Mesendoderm (in vitro differentiated cells): ENCODE measurements around the gene KCNS3.
"Not testable (repeated sequence)": the region's sequence is repeated elsewhere in the genome, so short reads cannot be mapped to it uniquely, and the experiment has no call there.

Experiments
- DNase-seq: peaks from one replicate; pipeline ENCODE4 v3.0.0; 2013
- H2AK5ac ChIP-seq: 2 replicates; pipeline ENCODE4 v1.6.1; 2013; ENCODE audit warnings: low read length, inconsistent platforms
- H2BK120ac ChIP-seq: 2 replicates; pipeline ENCODE4 v1.6.1; 2013; ENCODE audit warnings: low read depth, mild to moderate bottlenecking, low read length, moderate library complexity, mixed read lengths
- H2BK15ac ChIP-seq: replicated peaks from 2 replicates; pipeline ENCODE4 v1.6.1; 2013; ENCODE audit warnings: low read depth, mild to moderate bottlenecking, moderate library complexity
- H2BK5ac ChIP-seq: 2 replicates; pipeline ENCODE4 v1.6.1; 2013; ENCODE audit warnings: low read length, inconsistent platforms
- H3K18ac ChIP-seq: 2 replicates; pipeline ENCODE4 v1.6.1; 2013; ENCODE audit warnings: mild to moderate bottlenecking, low read length, mixed read lengths
- H3K23ac ChIP-seq: one replicate; pipeline ENCODE4 v1.6.1; 2013; ENCODE audit warnings: low read length
- H3K27ac ChIP-seq: 2 replicates; pipeline ENCODE4 v1.5.1; 2013; ENCODE audit warnings: low read depth, mild to moderate bottlenecking, inconsistent platforms, low read length, moderate library complexity
- H3K27me3 ChIP-seq: 2 replicates; pipeline ENCODE4 v1.6.1; 2013; ENCODE audit warnings: low read length, control low read depth, mild to moderate bottlenecking, inconsistent platforms; ENCODE audit not compliant: insufficient read depth, poor library complexity
- H3K36me3 ChIP-seq: 2 replicates; pipeline ENCODE4 v1.6.1; 2013; ENCODE audit warnings: low read length, inconsistent platforms; ENCODE audit not compliant: control insufficient read depth, insufficient read depth
- H3K4ac ChIP-seq: one replicate; pipeline ENCODE4 v1.6.1; 2013; ENCODE audit warnings: low read depth, mild to moderate bottlenecking, low read length, moderate library complexity
- H3K4me1 ChIP-seq: 2 replicates; pipeline ENCODE4 v1.6.1; 2013; ENCODE audit warnings: low read depth, low read length, inconsistent platforms; ENCODE audit not compliant: control insufficient read depth
- H3K4me2 ChIP-seq: 2 replicates; pipeline ENCODE4 v1.6.1; 2013; ENCODE audit warnings: low read length
- H3K4me3 ChIP-seq: 2 replicates; pipeline ENCODE4 v1.5.1; 2013; ENCODE audit warnings: mild to moderate bottlenecking, low read length
- H3K56ac ChIP-seq: one replicate; pipeline ENCODE4 v1.6.1; 2013; ENCODE audit warnings: low read length
- H3K79me1 ChIP-seq: 2 replicates; pipeline ENCODE4 v1.6.1; 2013; ENCODE audit warnings: low read length, inconsistent platforms
- H3K79me2 ChIP-seq: 2 replicates; pipeline ENCODE4 v1.6.1; 2013; ENCODE audit warnings: mild to moderate bottlenecking, low read length; ENCODE audit not compliant: control insufficient read depth, insufficient read depth
- H3K9ac ChIP-seq: 2 replicates; pipeline ENCODE4 v1.6.1; 2013; ENCODE audit warnings: low read length, inconsistent platforms
- H4K5ac ChIP-seq: one replicate; pipeline ENCODE4 v1.6.1; 2013; ENCODE audit warnings: low read length
- H4K8ac ChIP-seq: one replicate; pipeline ENCODE4 v1.6.1; 2013; ENCODE audit warnings: low read depth, mild to moderate bottlenecking, control low read depth, low read length, moderate library complexity
- WGBS: extraction: QIAGEN DNeasy Blood & Tissue Kit; methylation state at CpG from one replicate; pipeline ENCODE4 v1.1.7; 2013; ENCODE audit warnings: low lambda C conversion rate, missing lambda C conversion rate; ENCODE audit not compliant: insufficient coverage; ENCODE audit errors: extremely low coverage; 5-methylcytosine and 5-hydroxymethylcytosine counted together

The KCNS3 gene

DNA sequence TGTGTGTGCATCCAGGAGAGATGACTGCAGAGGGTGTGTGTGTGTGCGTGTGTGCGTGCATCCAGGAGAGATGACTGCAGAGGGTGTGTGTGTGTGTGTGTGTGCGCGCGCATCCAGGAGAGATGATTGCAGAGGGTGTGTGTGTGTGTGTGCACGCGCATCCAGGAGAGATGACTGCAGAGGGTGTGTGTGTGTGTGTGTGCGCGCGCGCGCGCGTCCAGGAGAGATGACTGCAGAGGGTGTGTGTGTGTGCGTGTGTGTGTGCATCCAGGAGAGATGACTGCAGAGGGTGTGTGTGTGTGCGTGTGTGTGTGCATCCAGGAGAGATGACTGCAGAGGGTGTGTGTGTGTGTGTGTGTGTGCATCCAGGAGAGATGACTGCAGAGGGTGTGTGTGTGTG, 85.1 kb downstream of the KCNS3 start:
- not testable (repeated sequence) for H3K4ac ChIP-seq, H3K4me1 ChIP-seq, H3K4me2 ChIP-seq, H4K8ac ChIP-seq, H3K56ac ChIP-seq, H3K18ac ChIP-seq, DNase-seq, H3K27ac ChIP-seq, H3K4me3 ChIP-seq, H2AK5ac ChIP-seq, H2BK15ac ChIP-seq, H3K79me1 ChIP-seq, H3K36me3 ChIP-seq, H3K9ac ChIP-seq, H3K27me3 ChIP-seq, H4K5ac ChIP-seq, H3K79me2 ChIP-seq, H2BK5ac ChIP-seq, H2BK120ac ChIP-seq, H3K23ac ChIP-seq
- WGBS: no CpG with 5 or more reads among the region's 16 CpGs

DNA sequence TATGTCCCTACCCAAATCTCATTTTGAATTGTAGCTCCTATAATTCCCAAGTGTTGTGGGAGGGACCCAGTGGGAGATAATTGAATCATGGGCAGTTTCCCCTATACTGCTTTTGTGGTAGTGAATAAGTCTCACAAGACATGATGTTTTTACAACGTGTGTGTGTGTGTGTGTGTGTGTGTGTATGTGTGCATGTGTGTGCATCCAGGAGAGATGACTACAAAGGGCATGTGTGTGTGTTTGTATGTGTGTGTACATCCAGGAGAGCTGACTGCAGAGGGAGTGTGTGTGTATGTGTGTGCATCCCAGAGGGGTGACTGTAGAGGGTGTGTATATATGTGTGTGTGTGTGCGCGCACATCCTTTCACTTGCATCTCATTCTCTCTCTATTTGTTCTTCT, 86.7 kb downstream of the KCNS3 start:
- Histone ChIP-seq H3K4me3 (no peak overlapping the region), H3K27me3 (no peaks in the 10 kb centered on the region), H4K5ac (no peak overlapping the region), H3K4me2 (no peak overlapping the region), H3K27ac (no peak overlapping the region), H4K8ac (no peak overlapping the region), H3K9ac (no peak overlapping the region), H3K4me1 (no peaks in the 10 kb centered on the region), H3K36me3 (no peaks in the 10 kb centered on the region), H2BK5ac (no peak overlapping the region), H3K4ac (no peak overlapping the region), H3K23ac (no peak overlapping the region), H3K79me1 (no peaks in the 10 kb centered on the region), H2AK5ac (no peak overlapping the region), H3K18ac (no peak overlapping the region), H3K56ac (no peak overlapping the region), H3K79me2 (no peaks in the 10 kb centered on the region), H2BK15ac (no peak overlapping the region), H2BK120ac (no peak overlapping the region)
- no peak for DNase-seq
- WGBS: no CpG with 5 or more reads among the region's 3 CpGs

DNA sequence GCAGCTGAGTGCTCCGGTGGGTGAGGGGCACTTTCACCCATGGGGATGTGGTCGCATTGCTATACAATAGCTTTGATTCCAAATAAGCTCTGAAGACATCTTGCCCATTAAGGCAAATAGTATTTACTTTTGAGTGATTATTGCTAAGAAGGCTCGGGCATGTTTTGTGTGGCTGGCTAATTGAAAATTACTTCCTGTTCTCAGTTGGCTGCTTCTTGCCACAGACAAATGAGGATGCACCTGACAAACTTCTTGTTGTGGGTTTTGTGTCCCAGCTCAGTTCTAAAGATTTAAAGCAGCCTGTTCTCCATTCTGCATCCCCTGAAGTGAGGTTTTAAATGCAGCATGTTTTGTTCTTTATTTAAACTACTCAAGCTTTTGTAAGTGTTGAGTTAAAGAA, 88.3 kb downstream of the KCNS3 start:
- Histone ChIP-seq H3K9ac (no peak overlapping the region), H3K56ac (no peak overlapping the region), H4K5ac (no peak overlapping the region), H3K27ac (no peak overlapping the region), H2BK120ac (no peak overlapping the region), H3K79me2 (no peaks in the 10 kb centered on the region), H2AK5ac (no peak overlapping the region), H2BK5ac (no peak overlapping the region), H3K27me3 (no peaks in the 10 kb centered on the region), H3K36me3 (no peaks in the 10 kb centered on the region), H4K8ac (no peak overlapping the region), H3K4me2 (no peak overlapping the region), H2BK15ac (no peak overlapping the region), H3K23ac (no peak overlapping the region), H3K4me3 (no peak overlapping the region), H3K4ac (no peak overlapping the region), H3K79me1 (no peaks in the 10 kb centered on the region), H3K4me1 (no peaks in the 10 kb centered on the region), H3K18ac (no peak overlapping the region)
- DNase-seq: no peak
- no CpG with 5 or more reads among the region's 3 CpGs for WGBS

DNA sequence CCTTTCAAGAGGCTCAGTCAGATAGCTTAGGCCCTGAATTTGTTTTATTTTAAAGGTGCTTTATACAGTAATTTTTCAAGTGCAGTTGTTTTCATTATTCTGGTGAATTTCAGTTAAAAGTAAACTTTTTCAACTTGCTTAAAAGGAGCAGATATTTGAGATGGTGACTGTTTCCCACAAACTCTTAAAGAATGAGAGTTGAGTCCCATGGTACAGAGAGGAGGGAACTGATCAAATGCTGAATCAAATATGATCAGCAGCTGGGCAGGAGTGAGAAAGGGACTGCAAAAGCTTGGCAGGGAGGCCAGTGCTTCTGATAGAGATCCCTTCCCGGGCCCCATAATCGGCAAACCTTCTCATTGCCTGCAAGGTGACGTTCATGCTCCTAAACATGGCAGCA, 91.2 kb downstream of the KCNS3 start:
- no peak overlapping the region for H3K4me2 ChIP-seq
- H3K4me3 ChIP-seq: no peak overlapping the region
- H3K27ac ChIP-seq: no peak overlapping the region
- no peak overlapping the region for H2BK120ac ChIP-seq
- DNase-seq: no peak
- H3K18ac ChIP-seq: no peak overlapping the region
- H2BK15ac ChIP-seq: no peak overlapping the region
- no peak overlapping the region for H3K56ac ChIP-seq
- no peak overlapping the region for H3K23ac ChIP-seq
- no peak overlapping the region for H3K9ac ChIP-seq
- no peak overlapping the region for H2AK5ac ChIP-seq
- H3K79me2 ChIP-seq: no peaks in the 10 kb centered on the region
- no peak overlapping the region for H4K8ac ChIP-seq
- WGBS: no CpG with 5 or more reads among the region's 3 CpGs
- no peaks in the 10 kb centered on the region for H3K36me3 ChIP-seq
- H3K4ac ChIP-seq: no peak overlapping the region
- H4K5ac ChIP-seq: no peak overlapping the region
- H3K27me3 ChIP-seq: no peaks in the 10 kb centered on the region
- H3K4me1 ChIP-seq: no peaks in the 10 kb centered on the region
- no peak overlapping the region for H2BK5ac ChIP-seq
- no peaks in the 10 kb centered on the region for H3K79me1 ChIP-seq

DNA sequence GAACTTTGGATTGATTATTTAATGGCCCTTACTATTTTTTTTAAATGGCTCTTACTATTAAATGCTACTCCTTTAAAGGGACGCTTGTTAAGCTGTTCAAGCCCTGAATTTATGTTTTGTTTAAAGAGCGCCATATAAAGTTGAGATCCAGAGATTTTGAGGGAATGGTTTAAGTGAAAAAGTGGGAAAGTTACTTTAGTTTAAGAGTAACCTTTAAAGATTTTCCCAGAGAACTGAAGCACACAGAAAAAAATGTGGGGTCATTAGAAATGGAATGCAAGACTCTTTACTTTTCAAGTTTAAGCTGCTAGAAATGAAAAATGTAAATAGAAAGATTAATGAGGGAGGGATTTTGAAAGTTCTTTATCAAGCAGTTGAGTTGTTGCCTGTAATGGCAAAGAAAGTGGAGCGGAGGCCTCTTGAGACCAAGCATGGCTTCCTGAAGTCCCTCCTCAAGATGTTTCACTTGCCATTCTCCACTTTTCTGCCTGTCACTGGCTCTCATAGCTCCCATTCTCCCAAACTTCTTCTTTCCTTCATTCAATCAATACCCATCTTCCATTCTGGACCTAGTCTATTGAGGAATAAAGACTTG, 93.2 kb downstream of the KCNS3 start:
- Histone ChIP-seq H3K9ac (no peak overlapping the region), H3K4ac (no peak overlapping the region), H3K79me2 (no peaks in the 10 kb centered on the region), H2AK5ac (no peak overlapping the region), H2BK120ac (no peak overlapping the region), H4K8ac (no peak overlapping the region), H2BK15ac (no peak overlapping the region), H4K5ac (no peak overlapping the region), H3K27ac (no peak overlapping the region), H3K4me2 (no peak overlapping the region), H3K27me3 (no peaks in the 10 kb centered on the region), H3K36me3 (no peaks in the 10 kb centered on the region), H3K18ac (no peak overlapping the region), H2BK5ac (no peak overlapping the region), H3K23ac (no peak overlapping the region), H3K56ac (no peak overlapping the region), H3K4me1 (no peaks in the 10 kb centered on the region), H3K4me3 (no peak overlapping the region), H3K79me1 (no peaks in the 10 kb centered on the region)
- no peak for DNase-seq
- WGBS: 100% methylated on average over 1 of the region's 3 CpGs

DNA sequence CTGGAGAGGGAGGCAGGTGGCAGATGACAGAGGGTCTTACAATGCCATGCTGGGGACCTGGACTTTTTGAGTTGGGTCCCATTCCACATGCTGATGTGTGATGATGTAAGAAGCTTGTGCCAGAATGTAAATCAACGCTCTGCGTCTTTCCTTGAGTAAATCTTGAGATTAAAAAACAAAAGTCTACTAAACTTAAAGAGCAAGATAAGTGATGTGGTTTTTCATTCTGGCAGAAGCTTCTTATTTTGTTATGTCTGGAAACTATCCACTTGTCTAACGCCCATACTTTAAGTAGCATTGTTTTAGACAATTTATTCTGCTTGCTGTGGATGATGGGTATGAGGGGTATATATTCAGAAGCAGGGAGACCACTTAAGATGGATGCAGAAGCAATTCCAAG, 94.5 kb downstream of the KCNS3 start:
- Histone ChIP-seq H3K36me3 (no peaks in the 10 kb centered on the region), H4K8ac (no peak overlapping the region), H3K27me3 (no peaks in the 10 kb centered on the region), H3K4ac (no peak overlapping the region), H3K79me1 (no peaks in the 10 kb centered on the region), H3K9ac (no peak overlapping the region), H3K56ac (no peak overlapping the region), H3K79me2 (no peaks in the 10 kb centered on the region), H3K18ac (no peak overlapping the region), H2BK5ac (no peak overlapping the region), H3K27ac (no peak overlapping the region), H4K5ac (no peak overlapping the region), H2BK15ac (no peak overlapping the region), H2BK120ac (no peak overlapping the region), H3K4me1 (no peaks in the 10 kb centered on the region), H3K23ac (no peak overlapping the region), H3K4me3 (no peak overlapping the region), H2AK5ac (no peak overlapping the region), H3K4me2 (no peak overlapping the region)
- WGBS: no CpG with 5 or more reads among the region's 3 CpGs
- DNase-seq: no peak
